Activated CD4-positive, alpha-beta T cell treated with anti-CD3 and anti-CD28 coated beads, Interleukin-2, amount 50 U/mL, for 16 hours (primary cell): ENCODE data around the gene TMEM238.
A peak's percentile ranks its signal among the peaks of the same experiment; 100 is the strongest.

Source experiments
- DNase-seq: peaks from one replicate; pipeline ENCODE4 v3.0.0-alpha.2; 2020

TMEM238 gene

DNA sequence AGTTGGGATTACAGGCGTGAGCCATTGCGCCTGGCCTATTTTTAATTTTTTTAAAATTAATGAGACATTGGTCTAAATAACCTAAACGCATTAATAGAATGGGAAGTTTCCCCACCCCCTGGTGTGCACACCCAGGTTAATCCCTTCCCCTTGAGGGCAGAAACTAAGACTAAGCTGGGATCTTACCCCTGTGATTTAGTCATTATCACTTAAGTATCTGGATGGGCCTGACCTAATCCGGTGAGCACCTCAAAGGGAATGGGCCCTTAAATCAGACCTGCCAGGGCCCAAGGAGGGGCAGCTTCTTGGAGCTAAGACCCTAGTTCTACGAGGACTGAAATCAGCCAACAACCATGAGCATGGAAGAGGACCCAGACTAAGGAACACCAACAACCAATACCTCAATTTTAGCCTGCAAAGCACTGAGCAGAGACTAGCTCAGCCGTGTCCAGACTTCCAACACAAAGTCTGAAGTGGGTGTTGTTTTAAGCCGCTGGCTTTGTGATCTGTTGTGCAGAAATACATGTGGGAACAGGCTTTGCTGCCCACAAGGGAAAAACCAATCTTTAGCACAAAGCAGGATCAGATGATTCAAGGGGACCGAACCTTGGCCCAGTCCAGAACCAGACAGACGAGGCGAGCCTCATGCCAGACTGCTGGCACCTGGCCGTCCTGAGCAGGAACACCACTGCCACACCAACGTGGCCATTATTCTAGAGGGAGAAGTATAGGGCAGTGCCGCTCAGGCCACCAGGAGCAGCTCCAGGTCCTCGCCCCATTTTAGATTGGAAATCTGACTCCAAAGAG, 16.4 kb upstream of the TMEM238 start:
- no peak for DNase-seq

DNA sequence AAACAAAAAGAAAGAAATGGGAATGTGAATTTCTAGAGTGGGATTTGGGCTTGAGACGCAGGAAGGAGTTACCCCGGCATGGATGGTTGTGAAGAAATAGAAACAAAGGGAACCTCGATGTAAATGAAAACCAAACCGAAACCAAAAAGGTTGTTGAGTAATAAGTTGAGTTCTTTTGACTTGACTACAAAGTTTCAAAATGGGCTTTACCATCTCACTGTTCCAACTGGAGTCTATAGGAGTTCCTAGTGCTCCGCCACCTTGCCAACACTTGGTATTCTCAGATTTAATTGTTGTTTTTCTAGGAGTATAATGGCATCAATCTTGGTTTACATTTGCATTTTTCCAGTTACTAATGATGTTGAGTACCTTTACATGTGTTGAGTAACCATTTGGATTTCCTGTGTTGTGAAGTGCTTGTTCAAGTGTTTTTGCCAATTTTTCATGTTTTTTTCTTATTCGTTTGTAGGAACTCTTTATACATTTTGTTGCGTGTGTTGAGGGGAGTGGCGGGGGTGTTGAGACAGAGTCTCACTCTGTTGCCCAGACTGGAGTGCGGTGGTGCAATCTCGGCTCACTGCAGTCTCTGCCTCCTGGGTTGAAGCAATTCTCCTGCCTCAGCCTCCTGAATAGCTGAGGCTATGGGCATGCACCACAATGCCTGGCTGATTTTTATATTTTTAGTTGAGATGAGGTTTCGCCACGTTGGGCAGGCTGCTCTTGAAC, 14.3 kb upstream of the TMEM238 start:
- DNase-seq = peak; percentile 60

DNA sequence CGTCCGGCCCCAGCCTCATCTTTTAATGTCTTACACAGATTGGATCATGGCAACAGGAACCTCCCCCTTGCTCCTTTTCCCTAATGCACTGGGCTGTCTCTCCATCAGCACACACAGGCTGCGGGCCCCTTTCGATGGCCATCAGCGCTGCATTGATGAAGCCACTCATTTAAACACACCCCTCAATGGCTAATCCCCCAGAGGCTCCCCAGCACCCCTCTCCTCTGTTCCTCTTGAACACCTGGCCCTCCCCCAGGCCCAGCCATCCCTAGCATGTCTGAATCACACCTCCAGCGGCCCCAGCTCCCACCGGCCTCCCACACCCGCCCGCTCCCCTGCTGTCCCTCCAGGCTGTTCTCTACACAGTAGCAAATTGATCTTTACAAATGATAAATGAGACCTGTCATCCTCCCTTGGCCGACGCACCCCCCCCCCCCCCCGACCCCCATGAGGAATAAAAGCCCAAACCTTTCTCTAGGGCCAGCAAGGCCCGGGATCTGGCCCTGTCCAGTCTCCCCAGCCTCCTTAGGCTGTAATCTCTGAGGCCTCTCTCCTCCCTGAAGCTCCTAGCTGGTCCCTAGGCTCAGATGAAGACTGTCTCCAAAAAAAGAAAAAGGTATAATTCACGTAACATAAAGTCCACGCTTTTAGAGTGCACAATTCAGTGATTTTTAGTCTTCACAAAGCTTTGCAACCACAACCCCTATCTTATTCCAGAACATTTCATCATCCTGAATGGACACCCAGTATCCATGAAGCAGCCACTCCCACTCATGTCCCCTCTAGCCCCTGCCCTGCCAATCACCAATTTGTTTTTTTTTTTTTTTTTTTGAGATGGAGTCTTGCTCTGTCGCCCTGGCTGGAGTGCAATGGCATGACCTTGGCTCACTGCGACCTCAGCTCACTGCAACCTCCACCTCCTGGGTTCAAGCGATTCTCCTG, 9.0 kb upstream of the TMEM238 start:
- no peak for DNase-seq

DNA sequence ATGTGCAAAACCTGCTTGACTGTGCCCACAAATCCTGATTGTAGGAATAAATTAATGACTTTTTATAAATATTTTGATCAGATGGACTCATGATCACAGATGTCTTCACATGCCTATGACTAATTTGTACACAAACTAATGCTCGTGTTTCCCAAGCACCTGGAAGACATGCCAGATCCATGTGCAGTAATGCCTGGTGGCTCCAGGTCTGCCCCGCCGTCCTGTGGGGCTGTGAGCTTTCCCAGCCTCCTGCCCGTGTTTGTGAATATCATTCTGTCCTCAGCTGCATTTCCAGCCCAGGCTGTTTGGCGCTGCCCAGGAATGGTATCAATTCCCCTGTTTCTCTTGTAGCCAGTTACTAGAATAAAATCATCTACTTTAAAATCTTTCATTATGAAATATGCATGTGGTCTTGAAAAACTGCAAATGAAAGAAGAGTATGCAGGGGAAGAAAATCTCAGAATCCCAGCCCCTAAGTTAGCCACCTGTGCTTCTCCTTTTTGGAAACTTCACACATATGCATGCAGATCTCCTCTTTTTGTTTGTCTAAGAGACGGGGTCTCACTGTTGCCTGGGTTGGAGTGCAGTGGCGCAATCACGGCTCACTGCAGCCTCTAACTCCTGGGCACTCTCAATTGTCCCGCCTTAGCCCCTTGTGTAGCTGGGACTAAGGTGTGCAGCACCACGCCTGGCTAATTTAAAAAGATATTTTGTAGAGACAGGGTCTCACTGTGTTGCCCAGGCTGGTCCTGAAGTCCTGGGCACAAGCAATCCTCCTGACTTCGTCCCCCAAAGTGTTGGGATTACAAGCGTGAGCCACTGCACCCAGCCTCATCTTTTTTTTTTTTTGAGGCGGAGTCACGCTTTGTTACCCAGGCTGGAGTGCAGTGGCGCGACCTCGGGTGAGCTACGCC, 7.9 kb upstream of the TMEM238 start:
- DNase-seq = no peak

DNA sequence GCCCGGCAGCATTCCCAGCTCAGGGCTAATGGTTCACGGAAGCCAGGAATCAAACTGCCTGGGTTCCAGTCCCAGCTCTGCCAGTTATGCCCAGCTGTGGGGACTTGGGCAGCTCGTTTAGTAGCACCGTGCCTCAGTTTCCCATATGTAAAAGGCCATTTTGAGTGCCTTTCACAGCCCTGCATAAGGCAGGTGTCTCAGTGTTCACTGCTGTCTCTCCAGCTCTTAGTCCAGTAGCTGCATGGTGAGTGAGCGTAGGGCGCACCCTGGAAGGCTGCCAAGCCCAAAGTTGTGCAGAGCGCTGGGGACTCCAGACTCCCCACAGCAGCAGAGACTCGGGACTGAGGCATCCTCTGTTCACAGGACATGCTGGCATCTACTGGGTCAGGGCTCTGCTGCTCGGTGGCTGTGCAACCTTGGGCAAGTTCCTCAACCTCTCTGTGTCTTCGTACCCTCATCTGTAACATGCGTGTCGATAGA, 7.1 kb upstream of the TMEM238 start:
- DNase-seq = no peak

DNA sequence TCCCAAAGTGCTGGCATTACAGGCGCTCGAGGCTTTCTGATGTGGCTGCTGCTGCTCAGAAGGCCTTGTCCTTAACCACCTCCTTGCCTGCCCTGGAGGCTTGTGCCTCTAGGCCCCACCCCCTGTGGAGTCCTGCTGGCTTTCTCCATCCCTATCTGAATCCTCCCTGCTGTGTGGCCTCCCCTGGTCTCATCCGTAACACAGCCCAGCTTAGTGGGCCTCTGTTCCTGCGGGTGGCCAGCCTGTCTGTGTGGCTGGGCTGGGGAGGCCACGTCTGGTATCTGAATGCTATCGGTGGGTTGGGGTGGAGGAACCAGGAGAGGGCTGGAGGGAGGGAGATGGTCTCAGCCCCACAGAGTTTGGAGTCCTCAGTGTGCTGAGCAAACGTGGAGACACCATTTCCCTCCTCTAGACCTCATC, 6.4 kb upstream of the TMEM238 start:
- DNase-seq = no peak

DNA sequence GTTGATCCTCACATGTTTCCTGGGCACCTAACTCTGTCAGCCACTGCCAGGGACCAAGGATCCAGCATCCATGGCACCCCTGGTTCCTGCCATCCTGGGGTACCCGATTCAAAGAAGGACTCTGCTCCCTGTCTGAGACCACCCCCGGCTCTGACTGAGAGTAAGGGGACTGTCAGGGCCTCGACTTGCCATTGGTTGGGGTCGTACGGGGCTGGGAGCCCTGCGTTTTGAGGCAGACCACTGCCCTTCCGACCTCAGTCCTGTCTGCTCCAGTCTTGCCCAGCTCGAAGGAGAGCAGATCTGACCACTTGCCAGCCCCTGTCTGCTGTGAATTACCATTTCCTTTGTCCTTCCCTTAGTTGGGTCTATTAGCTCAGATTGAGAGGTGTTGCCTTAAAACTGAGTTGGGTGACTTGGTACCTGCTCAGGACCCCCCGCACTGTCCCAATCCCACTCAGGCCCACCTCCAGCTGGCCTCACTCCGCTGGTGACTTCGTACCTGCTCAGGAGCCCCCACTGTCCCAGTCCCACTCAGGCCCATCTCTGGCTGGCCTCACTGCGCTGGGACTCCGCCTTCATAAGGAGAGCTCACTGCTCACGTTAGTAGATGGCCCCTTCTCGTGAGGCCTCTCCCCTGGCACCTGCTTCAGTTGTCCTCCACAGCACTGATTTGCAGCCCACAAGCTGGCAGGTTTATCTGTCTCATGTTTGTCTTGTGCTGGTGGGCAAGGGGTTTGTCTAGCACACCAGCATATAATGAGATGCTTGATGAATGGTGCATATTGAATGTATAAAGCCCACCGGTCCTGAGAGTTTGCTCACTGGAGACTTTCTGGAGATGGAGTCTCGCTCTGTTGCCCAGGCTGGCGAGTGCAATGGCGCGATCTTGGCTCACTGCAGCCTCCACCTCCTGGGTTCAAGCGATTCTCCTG, 5.6 kb upstream of the TMEM238 start:
- no peak for DNase-seq

DNA sequence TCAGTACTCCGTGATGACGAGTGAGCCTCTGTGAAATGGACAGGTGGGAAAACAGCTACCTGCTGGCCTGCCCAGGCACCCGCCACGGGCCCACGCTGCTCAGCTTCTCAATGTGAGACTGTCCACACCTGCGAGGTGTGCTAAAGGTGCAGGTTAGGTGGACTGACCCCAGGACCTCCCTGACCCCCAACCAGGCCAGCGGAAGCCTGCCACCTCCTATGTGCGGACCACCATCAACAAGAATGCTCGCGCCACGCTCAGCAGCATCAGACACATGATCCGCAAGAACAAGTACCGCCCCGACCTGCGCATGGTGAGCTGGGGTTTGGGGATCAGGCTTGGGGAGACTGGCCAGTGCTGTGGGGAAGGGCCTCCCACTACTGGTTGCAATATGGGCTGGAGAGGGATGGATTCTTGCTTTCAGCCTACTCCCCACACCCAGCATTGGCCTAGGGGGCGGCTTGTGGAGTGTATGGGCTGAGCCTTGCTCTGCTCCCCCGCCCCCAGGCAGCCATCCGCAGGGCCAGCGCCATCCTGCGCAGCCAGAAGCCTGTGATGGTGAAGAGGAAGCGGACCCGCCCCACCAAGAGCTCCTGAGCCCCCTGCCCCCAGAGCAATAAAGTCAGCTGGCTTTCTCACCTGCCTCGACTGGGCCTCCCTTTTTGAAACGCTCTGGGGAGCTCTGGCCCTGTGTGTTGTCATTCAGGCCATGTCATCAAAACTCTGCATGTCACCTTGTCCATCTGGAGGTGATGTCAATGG, 3.8 kb upstream of the TMEM238 start:
- no peak for DNase-seq

DNA sequence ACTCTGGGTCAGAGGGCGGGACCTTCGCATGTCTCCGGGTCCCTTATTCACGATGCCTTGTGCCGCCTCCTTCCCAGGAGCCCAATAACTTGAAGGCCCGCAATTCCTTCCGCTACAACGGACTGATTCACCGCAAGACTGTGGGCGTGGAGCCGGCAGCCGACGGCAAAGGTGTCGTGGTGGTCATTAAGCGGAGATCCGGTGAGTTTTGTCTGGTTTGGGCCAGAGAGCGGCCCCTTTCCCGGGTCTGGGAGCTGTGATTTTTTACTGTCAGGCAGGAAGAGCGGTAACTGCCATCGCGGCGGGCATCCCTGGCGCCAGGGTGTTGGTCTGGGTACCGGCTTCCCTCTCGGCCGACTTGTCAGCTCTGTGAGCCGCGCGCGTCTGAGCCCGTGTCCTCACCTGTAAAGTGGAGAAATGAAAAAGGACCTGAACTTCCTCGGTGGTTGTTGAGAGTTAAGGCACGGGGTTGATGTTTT, 2.4 kb upstream of the TMEM238 start:
- no peak for DNase-seq

DNA sequence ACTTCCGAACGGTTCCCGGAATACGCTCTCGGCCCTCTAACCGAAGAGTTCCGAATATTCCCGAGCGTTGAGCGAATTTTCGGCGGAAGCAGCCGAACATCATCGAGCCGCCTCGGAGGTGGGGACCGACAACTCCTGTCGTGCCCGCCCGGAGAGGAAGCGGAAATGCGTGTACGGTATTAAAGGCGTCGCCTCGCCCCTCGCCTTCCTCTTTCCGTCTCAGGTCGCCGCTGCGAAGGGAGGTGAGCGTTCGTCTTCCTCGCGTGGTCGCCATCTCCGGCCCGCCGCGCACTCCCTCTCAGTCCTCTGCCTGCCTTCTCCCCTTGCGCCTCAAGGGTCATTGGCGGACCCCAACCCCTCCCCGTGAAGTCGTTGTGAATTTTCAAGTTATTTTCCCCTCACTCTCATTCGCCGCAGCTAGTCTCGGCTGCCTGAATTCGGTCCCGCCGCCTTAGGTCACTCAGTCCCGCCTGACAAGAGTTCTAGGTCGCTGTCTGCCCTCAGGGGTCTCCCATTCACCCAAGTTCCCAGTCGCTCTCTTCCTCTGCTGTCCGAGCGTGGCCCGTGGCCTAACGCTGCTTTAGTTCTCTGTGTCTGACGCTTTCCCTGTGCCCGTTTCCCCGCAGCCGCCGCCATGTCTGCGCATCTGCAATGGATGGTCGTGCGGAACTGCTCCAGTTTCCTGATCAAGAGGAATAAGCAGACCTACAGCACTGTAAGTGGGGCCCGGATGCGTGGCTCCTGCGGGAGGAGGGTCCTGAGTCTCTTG, 1.8 kb upstream of the TMEM238 start, which contains the start of gene RPL28:
Gene RPL28, plus strand, starts transcription at position 209 of the 769 bp plus-strand sequence. Its CDS starts 426 bp downstream, at position 635.
- peak; percentile 99 for DNase-seq

DNA sequence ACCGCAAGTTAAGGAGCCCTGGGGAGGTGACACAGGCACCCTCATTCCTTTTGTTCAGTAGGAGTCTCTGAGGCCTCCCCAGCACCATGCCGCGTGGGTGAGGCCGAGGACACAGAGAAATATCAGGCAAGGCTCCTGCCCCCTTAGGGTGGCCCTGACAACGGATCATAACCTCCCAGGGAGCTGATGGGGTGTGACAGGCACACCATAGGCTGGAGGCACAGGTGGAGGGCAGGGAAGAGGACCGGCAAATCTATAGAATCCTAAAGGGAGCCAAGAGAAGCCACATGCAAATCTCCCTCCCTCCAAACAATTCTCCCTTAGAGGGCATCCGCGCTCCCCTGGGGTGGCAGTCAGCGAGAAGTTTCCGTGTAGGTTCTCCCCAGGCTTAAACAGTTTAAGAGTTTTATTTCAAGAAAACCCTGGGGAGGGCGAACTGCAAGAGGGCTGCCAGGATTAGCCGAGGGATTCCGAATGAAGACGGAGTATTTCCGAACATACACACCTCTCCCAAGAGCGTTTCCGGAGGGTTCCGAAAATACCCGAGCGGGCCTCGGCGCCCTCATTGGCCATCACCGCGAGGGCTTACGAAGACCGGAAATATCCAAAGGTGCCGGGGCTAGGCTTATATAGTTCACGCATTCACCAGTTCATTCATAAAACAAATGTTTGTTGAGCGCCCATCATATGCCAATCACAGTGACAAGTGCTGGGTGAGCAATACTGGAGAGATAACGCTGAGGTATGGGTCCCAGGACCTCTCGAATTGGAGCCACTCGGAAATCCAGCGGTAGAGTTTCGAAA, 1.0 kb upstream of the TMEM238 start:
- peak; percentile 98 for DNase-seq

DNA sequence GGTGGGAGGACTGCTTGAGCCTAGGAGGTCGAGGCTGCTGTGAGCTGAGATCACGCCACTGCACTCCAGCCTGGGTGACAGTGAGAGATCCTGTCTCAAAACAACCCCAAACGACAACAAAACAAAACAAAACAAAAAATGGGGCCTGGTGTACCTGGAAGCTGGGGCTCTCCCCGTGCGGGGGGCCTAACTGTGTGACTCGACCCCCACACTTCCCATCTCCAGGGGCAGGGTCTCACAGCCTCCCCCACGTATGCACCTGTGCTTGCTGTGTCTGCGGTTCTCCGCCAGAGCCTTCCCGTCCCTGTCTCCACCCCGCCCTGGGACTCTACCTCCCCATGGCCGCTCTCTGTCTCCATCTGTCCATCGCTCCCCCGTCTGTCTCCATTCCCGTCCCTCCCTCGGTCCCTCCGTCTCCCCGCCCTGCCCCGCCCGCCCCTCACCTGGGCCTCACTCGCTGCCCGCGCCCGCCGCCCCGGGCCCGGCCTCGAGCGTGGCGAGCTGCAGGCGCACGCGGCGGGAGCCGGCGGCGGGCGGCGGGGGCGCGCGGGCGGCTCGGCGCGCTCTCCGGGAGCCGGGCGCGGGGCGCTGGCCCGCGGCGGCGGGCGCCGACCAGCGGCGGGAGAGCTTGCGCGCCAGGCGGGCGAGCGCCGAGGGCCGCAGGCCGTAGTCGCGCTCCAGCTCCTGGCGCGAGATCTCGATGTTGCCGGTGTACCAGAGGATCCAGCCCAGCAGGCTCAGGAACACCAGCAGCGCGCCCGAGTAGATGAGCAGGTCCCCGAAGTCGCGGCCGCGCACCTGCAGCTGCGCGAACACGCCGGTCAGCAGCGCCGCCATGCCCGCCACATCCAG, 587 bp downstream of the TMEM238 start:
- DNase-seq = peak; percentile 62

DNA sequence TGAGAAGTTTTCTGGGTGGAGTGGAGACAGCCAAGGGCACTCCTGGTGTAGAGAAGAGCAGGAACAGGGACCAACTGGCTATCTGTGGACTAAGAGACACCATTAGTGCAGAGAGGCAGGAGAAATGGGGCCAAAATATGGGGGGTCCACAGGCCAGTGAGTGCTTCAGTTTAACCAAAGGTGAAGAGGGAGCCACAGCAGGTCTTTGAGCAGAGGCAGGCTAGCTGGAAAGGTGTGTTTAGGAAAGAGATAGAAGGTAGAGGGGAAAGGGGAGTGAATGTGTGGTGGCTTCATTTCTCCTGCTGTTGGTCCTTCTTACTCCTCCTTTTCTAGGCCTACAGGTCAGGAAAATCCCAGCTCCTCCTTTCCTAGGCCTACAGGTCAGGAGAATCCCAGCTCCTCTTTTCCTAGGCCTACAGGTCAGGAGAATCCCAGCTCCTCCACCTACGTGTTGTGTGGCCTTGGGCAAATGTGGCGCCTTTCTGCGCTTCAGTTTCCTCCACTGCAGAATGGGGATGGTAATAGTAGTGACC, 1.5 kb downstream of the TMEM238 start:
- DNase-seq = no peak

DNA sequence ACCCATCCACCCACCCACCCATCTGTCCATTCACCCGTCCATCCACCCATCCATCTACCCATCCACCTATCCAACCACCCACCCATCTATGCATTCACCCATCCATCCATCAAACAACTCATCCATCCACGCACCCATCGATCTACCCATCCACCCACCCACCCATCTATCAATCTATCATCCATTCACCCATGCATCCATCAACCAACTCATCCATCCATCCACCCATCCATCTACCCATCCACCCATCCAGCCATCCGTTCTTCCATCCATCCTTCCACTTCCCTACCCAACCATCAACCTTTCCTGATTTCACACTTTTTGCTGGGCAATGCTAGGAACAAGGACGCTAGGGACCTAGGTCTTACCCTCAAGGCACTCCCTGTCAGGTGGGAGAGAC, 2.1 kb downstream of the TMEM238 start:
- DNase-seq = no peak

DNA sequence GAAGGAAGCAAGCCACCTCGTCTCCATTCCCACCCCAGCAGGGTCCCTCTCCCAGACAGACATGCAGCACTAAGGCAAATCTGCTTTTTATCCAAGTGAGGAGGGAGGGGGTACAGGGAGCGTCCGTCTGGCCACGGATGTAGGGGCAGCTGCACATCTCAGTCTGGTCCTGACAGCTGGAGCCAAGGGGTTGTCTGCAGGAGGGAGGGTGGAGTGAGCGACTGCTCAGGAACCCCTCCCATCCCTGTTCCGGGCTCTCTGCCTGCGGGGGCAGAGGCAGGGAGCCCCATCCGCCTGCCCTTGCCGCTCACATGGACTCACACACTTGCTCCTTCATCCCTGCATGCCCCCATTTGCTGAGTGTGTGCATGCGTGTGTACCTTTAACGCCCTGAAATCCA, 4.9 kb downstream of the TMEM238 start:
- DNase-seq = no peak

DNA sequence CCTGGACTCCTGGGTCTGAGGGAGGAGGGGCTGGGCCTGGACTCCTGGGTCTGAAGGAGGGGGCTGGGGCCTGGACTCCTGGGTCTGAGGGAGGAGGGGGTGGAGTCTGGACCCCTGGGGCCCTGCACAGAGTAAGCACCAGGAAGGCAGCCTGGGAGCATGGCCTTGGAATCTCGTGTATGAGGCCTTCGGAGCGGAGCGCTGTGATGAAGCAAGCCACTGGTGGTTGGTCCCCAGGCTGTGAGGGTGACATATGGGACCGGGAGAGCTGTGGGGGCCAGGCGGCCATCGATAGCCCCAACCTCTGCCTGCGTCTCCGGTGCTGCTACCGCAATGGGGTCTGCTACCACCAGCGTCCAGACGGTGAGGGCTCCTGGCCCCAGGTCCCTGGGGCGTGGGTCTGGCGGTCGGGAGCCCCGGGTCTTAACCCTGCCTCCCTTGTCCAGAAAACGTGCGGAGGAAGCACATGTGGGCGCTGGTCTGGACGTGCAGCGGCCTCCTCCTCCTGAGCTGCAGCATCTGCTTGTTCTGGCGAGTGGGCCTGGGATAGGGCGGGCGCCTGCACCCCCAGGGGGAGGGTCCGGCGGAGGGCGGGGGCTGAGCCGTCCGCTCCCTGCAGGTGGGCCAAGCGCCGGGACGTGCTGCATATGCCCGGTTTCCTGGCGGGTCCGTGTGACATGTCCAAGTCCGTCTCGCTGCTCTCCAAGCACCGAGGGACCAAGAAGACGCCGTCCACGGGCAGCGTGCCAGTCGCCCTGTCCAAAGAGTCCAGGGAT, 6.5 kb downstream of the TMEM238 start:
- no peak for DNase-seq
